ENCODE measurements around the gene PXMP4.

Gene PXMP4

DNA sequence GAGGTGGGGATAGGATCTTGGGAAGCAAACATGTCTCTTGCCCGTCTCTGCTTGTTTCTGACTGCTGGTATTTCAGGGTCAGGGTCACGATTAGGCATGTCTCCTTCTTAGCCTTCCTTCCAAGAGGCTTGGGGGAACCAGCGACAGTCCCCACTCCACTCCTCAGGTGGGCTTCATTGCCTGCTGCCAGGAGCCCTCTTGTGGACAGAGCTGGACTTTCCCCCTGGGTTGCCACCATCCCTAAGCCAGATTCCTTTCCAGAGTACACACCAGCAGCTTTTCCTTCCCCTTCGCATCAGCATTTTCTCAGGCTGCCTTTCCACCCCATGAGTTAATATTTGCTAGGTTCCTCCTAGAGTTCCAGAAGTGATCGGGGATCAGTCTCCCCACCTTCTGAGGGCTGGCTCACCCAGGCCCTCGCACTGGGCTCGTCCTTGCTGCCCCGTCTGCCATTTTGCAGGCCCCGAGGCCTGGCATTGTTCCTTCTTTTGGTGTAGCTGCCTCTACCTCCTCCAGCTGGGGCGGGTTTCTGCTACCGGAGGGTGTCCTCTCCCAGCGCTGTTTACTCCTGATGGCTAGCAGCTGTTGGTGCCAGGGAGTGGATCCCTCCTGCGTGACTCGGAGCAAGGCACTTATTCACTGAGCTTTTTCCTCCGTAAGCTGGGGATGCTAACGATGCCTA is 66.8 kb downstream of the PXMP4 start:
- DNase-seq, result peak; percentile 84
